CD4-positive, CD25-positive, alpha-beta regulatory T cell (primary cell): ENCODE data around the gene FGD5. TPM values are rescaled to one million over a fixed set of nuclear protein-coding genes. Genes with fewer than 3 reads are reported as not detected.
A peak's percentile ranks its signal among the peaks of the same experiment; 100 is the strongest.

Source experiments
- ATAC-seq, 2 donors: fragments of 150-1000 bp; cut with Tn5 transposase; one replicate each; pipeline ENCODE4 v1.10.0; 2021; ENCODE audit warnings: low read depth in 2 of 2, moderate number of reproducible peaks in 2 of 2, moderate library complexity in 1 of 2
- DNase-seq, 3 donors: peaks; one replicate each; pipeline versions ENCODE4 v3.0.0 to v3.0.0-alpha.2; 2012 to 2022; ENCODE audit warnings: mixed read lengths in 1 of 3
- H3K27ac ChIP-seq: one replicate; pipeline ENCODE4 v1.7.0; 2013; ENCODE audit warnings: mild to moderate bottlenecking, low read length; ENCODE audit not compliant: insufficient read depth, poor library complexity, severe bottlenecking
- H3K27me3 ChIP-seq: one replicate; pipeline ENCODE4 v1.7.0; 2013; ENCODE audit warnings: low read length; ENCODE audit not compliant: control insufficient read depth, insufficient read depth
- H3K36me3 ChIP-seq: one replicate; pipeline ENCODE4 v1.7.0; 2013; ENCODE audit warnings: mild to moderate bottlenecking, low read length, moderate library complexity; ENCODE audit not compliant: control insufficient read depth, insufficient read depth
- H3K4me1 ChIP-seq: 2 replicates; pipeline ENCODE4 v1.7.0; 2013; ENCODE audit warnings: mild to moderate bottlenecking, low read length; ENCODE audit not compliant: insufficient read depth, control insufficient read depth, poor library complexity, severe bottlenecking
- H3K4me3 ChIP-seq: one replicate; pipeline ENCODE4 v1.7.0; 2013; ENCODE audit warnings: low read depth, mild to moderate bottlenecking, low read length, moderate library complexity
- H3K9me3 ChIP-seq, 2 experiments: 1 replicate in 1 of 2; 2 replicates in 1 of 2; pipeline ENCODE4 v1.7.0; 2013; ENCODE audit warnings: low read length in 2 of 2, mild to moderate bottlenecking in 1 of 2, moderate library complexity in 1 of 2; ENCODE audit not compliant: control insufficient read depth in 2 of 2
- H3K27ac Mint-ChIP-seq, 3 donors: one replicate each; pipeline ENCODE4 v1.8.0; 2020 to 2022; ENCODE audit warnings: mild to moderate bottlenecking in 3 of 3, mixed read lengths in 3 of 3, moderate library complexity in 2 of 3
- H3K27me3 Mint-ChIP-seq: one replicate; pipeline ENCODE4 v1.8.0; 2022; ENCODE audit warnings: mild to moderate bottlenecking, mixed read lengths
- H3K36me3 Mint-ChIP-seq: one replicate; pipeline ENCODE4 v1.8.0; 2020; ENCODE audit warnings: mixed read lengths
- H3K4me1 Mint-ChIP-seq, 4 donors: one replicate each; pipeline ENCODE4 v1.8.0; 2020 to 2022; ENCODE audit warnings: mixed read lengths in 4 of 4, mild to moderate bottlenecking in 1 of 4
- H3K4me3 Mint-ChIP-seq, 4 donors: one replicate each; pipeline ENCODE4 v1.8.0; 2020 to 2022; ENCODE audit warnings: mild to moderate bottlenecking in 4 of 4, mixed read lengths in 4 of 4, moderate library complexity in 3 of 4
- H3K9me3 Mint-ChIP-seq, 7 donors: one replicate each; pipeline ENCODE4 v1.8.0; 2020 to 2022; ENCODE audit warnings: mixed read lengths in 7 of 7, mild to moderate bottlenecking in 3 of 7, moderate library complexity in 2 of 7
- polyA plus RNA-seq, 4 donors: library from polyadenylated mRNA; unstranded; fragments of 300-500 nt; fragmentation: Illumina TruSeq; gene quantifications; one replicate each; pipeline ENCODE4 v1.2.3, GENCODE V29; 2021
- total RNA-seq: library from RNA; stranded (reverse); gene quantifications from one replicate; pipeline ENCODE4 v1.2.3, GENCODE V29; 2022

FGD5 gene
- total and polyA plus RNA-seq, 5 donors from 2014 or later = 0.13 to 0.79 TPM; not detected in 3

DNA sequence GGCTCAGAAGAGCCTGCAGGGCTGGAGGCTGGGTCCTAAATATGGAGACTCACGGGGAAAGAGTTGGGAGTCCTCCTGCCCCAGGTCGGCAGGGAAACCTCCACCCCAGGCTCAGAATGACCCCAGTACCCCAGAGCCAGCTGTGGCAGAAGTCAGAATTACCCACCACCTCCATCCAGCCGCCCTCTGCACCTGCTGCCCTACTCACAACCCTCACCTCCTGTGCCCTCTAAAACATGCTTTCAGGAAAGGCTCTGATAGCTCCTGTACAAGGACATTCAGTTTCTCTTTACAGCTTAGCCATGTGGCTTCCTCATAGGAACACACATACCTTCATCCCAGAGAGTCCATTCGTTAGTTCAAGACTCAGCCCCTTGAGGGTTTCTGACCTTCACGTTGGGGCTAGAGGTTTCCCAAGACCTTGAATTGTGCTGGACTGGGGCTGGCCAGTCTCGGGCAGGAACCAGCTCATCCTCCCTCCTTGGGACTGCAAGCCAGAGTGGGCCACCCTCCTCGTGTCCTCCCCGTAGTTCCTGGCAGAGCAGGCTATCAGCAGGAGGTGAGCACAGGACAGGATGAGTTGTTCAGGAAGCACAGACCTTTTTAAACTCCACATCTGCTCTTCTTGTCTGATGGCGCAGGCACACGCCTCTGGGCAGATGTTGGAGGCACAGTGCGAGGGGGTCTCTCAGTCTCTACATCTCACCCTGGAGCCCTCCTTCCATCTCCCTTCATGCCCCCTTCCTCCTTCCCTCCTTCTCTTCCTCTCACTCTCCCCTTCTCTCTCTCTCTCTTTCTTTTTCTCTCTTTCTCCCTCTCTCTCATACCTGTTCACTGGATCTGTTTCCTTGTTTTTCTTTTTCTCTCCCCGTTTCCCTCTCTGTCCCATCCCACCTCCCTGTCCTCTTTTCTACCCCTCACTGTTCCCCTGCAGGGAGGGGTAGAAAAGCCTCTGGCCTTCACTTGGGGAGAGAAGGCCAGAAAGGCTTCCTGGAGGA, 72.7 kb downstream of the FGD5 start:
- Histone ChIP-seq H3K9me3 (no peaks in the 10 kb centered on the region), H3K36me3 (no peaks in the 10 kb centered on the region), H3K27ac (no peak overlapping the region), H3K27me3 (peaks cover 4% of the 10 kb centered on the region), H3K4me3 (no peak overlapping the region), H3K4me1 (no peaks in the 10 kb centered on the region)
- ATAC-seq (no peak), DNase-seq (no peak)
- Mint-ChIP-seq H3K27me3 (peaks cover 35% of the 10 kb centered on the region), H3K36me3 (no peaks in the 10 kb centered on the region), H3K9me3 (peaks cover 0 to 2% (median 0%) of the 10 kb centered on the region in 7 donors), H3K4me1 (no peaks in the 10 kb centered on the region), H3K27ac (no peak overlapping the region), H3K4me3 (no peak overlapping the region)

DNA sequence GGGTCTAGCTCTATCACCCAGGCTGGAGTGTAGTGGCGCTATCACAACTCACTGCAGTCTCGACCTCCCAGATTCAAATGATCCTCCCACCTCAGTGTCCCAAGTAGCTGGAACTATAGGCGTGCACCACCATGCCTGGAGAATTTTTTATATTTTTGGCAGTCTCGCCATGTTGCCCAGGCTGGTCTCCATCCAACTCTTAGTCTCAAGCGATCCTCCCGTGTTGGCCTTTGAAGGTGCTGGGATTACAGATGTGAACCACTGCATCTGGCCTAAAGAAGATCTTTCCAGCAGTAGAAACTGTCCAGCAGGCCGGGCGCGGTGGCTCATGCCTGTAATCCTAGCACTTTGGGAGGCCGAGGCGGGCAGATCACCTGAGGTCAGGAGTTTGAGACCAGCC, 73.5 kb downstream of the FGD5 start:
- H3K27ac ChIP-seq = no peak overlapping the region
- H3K4me1 ChIP-seq = no peaks in the 10 kb centered on the region
- no peaks in the 10 kb centered on the region for H3K9me3 ChIP-seq
- peaks cover 4% of the 10 kb centered on the region for H3K27me3 ChIP-seq
- H3K9me3 Mint-ChIP-seq = peaks cover 0 to 2% (median 0%) of the 10 kb centered on the region in 7 donors
- no peak overlapping the region for H3K27ac Mint-ChIP-seq
- no peaks in the 10 kb centered on the region for H3K4me1 Mint-ChIP-seq
- H3K4me3 Mint-ChIP-seq = no peak overlapping the region
- H3K36me3 ChIP-seq = no peaks in the 10 kb centered on the region
- H3K27me3 Mint-ChIP-seq = peaks cover 27% of the 10 kb centered on the region
- ATAC-seq (no peak), DNase-seq (no peak)
- no peak overlapping the region for H3K4me3 ChIP-seq
- no peaks in the 10 kb centered on the region for H3K36me3 Mint-ChIP-seq

DNA sequence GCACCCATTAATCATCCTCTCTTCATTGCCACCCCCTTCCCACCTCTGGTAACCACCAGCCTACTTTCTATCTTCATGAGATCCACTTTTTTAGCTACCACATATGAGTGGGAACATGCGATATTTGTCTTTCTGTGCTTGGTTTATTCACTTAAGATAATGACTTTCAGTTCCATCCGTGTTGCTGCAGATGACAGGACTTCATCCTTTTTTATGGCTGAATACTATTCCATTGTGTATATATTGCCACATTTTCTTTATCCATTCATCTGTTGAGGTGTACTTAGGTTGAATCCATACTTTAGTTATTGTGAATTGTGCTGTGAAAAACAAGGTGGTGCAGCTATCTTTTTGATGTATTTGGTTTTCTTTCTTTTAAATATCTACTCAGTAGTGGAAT, 75.3 kb downstream of the FGD5 start:
- ATAC-seq (no peak), DNase-seq (no peak)
- Histone ChIP-seq H3K9me3 (no peaks in the 10 kb centered on the region), H3K4me3 (no peak overlapping the region), H3K27me3 (peaks cover 4% of the 10 kb centered on the region), H3K27ac (no peak overlapping the region), H3K36me3 (no peaks in the 10 kb centered on the region), H3K4me1 (no peaks in the 10 kb centered on the region)
- Mint-ChIP-seq H3K4me3 (no peak overlapping the region), H3K9me3 (peaks cover 0 to 2% (median 0%) of the 10 kb centered on the region in 7 donors), H3K4me1 (peaks cover 0 to 2% (median 0%) of the 10 kb centered on the region in 4 donors), H3K36me3 (no peaks in the 10 kb centered on the region), H3K27me3 (peaks cover 27% of the 10 kb centered on the region), H3K27ac (no peak overlapping the region)

DNA sequence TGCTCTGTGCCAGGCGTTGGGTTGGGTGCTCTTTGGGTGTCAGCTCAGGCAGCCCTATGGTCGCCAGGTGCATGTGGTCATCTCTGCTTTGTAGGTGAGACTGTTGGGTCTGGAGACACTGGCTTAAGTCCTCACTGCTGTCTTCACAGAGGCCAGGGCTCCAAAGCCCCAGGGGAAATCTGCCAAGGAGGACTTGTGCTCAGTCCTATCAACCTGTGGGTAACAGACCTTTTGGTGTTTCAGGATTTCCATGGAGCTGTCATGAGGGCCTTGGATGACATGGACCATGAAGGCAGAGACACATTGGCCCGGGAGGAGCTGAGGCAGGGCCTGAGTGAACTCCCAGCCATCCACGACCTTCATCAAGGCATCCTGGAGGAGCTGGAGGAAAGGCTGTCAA, 78.5 kb downstream of the FGD5 start:
- Mint-ChIP-seq H3K36me3 (no peaks in the 10 kb centered on the region), H3K27me3 (peaks cover 23% of the 10 kb centered on the region), H3K4me1 (peaks cover 0 to 2% (median 0%) of the 10 kb centered on the region in 4 donors), H3K4me3 (no peak overlapping the region), H3K9me3 (no peaks in the 10 kb centered on the region), H3K27ac (peak overlapping the region in 1 of 3 donors; percentile 22)
- H3K36me3 ChIP-seq = no peaks in the 10 kb centered on the region
- H3K27ac ChIP-seq = no peak overlapping the region
- DNase-seq (no peak), ATAC-seq (no peak)
- no peaks in the 10 kb centered on the region for H3K9me3 ChIP-seq
- H3K4me1 ChIP-seq = no peaks in the 10 kb centered on the region
- H3K27me3 ChIP-seq = peaks cover 4% of the 10 kb centered on the region
- H3K4me3 ChIP-seq = no peak overlapping the region

DNA sequence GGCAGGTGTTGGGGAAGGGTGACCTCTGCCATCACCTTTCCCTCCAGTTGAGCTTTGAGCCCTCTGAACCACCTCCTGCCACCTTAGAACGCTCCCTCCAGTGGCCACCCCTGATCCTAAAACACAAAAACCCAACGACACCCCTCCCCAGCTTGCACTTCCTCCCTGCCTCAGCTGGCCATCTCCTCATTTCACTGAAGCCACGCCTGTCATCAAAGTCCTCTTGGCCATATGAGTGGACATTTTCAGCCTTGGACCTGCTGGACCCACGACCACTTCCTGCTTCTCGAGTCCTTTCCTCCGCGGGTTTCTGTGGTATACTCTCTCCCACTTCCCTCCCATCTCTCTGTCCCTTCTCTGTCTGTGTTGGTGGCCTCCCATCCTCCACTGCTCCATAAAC, 80.2 kb downstream of the FGD5 start:
- Mint-ChIP-seq H3K9me3 (peaks cover 0 to 3% (median 0%) of the 10 kb centered on the region in 7 donors), H3K27ac (no peak overlapping the region), H3K36me3 (no peaks in the 10 kb centered on the region), H3K27me3 (peaks cover 20% of the 10 kb centered on the region), H3K4me1 (peaks cover 0 to 2% (median 0%) of the 10 kb centered on the region in 4 donors), H3K4me3 (no peak overlapping the region)
- DNase-seq (no peak), ATAC-seq (no peak)
- no peak overlapping the region for H3K27ac ChIP-seq
- H3K27me3 ChIP-seq = peaks cover 4% of the 10 kb centered on the region
- H3K4me1 ChIP-seq = no peaks in the 10 kb centered on the region
- H3K4me3 ChIP-seq = no peak overlapping the region
- H3K36me3 ChIP-seq = no peaks in the 10 kb centered on the region
- no peaks in the 10 kb centered on the region for H3K9me3 ChIP-seq

DNA sequence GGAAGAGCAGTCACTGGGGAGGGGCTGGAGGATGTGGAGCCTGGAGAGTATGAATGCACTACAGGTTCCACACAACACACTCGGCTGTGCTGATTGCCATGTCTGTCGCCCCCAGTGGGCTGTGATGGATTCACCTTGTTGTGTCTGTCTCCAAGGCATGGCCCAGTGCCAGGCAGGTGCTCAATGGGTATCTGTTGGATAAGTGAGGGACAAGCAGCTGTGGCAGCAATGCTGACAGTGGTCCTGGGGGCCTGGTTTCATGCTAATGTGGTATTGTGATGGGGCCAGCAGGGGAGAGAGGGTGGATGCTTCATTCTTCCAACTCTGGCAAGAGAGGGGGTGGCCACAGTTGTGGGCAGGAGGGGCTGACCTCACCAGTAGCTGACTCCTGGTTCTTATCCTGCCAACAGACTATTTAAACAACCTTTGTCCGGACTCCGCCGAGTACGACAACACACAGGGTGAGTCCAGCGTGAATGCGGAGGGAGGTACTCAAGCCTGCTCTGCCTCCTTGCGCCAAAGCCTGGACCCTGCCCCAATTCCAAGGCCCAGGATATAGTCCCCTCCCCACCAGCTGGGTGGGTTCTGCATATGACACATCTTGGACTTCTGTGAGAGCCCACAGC, 81.3 kb downstream of the FGD5 start:
- Histone ChIP-seq H3K27ac (no peak overlapping the region), H3K27me3 (peaks cover 4% of the 10 kb centered on the region), H3K9me3 (no peaks in the 10 kb centered on the region), H3K36me3 (no peaks in the 10 kb centered on the region), H3K4me3 (no peak overlapping the region), H3K4me1 (no peaks in the 10 kb centered on the region)
- Mint-ChIP-seq H3K4me3 (peak overlapping the region in 1 of 4 donors; percentile 11), H3K9me3 (peaks cover 0 to 3% (median 2%) of the 10 kb centered on the region in 7 donors), H3K27ac (no peak overlapping the region), H3K27me3 (peaks cover 12% of the 10 kb centered on the region), H3K36me3 (no peaks in the 10 kb centered on the region), H3K4me1 (peaks cover 0 to 2% (median 0%) of the 10 kb centered on the region in 4 donors)
- DNase-seq (no peak), ATAC-seq (no peak)

DNA sequence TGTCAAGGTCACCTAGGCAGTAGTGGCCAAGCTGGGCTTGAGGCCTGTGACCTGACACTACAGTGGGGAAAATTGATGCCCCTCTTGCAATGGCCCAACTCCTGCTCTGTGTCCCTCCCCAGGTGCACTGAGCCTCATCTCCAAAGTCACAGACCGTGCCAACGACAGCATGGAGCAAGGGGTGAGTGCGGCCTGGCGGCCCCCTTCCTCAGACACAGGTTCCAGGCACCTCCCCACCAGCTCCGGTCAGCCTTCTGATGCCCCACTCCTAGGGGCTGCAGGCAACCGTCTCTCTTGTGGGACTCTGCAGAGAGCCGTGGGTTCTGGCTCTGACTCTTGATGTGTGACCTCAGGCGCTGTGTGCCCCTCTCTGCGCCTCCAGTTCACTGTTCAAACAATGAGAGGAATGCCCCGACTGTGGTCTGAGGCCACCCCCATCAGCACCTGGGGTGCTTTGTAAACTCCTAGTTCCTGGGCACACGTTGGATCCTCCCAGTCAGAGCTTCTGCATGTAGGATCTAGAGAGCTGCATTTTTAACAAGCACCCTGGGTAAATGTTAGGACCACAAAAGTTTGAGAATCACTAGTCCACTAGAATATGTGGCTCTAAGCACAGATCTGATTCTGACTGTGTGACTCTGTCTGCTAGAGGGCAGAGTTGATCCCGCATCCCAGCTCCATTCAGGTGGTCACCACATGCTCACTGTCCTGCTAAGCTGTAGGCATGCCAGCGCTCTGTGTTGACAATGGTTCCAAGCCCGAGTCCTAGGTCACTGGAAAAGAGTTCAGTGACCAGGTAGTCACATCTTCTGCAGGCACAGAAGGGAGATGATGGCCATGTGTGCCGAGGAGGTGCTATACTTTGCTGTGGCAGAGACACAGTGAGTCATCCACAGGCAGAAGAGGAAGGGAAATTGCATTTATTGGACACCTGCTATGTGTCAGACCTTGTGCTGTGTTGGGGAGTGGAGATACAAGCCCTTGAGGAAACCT, 82.4 kb downstream of the FGD5 start:
- Mint-ChIP-seq H3K9me3 (peaks cover 0 to 9% (median 3%) of the 10 kb centered on the region in 7 donors), H3K4me1 (peaks cover 0 to 2% (median 0%) of the 10 kb centered on the region in 4 donors), H3K27ac (no peak overlapping the region), H3K36me3 (no peaks in the 10 kb centered on the region), H3K4me3 (no peak overlapping the region), H3K27me3 (peaks cover 11% of the 10 kb centered on the region)
- no peak overlapping the region for H3K4me3 ChIP-seq
- no peaks in the 10 kb centered on the region for H3K27me3 ChIP-seq
- H3K4me1 ChIP-seq = no peaks in the 10 kb centered on the region
- no peaks in the 10 kb centered on the region for H3K36me3 ChIP-seq
- DNase-seq (no peak), ATAC-seq (no peak)
- H3K27ac ChIP-seq = no peak overlapping the region
- H3K9me3 ChIP-seq = no peaks in the 10 kb centered on the region
